ENCODE results near the gene RGP1. TPM values are rescaled to one million over a fixed set of nuclear protein-coding genes. Genes with fewer than 3 reads are reported as not detected.

RGP1 gene
- polyA plus RNA-seq, 3 donors: 2.3 to 9.0 (median 3.3) TPM

GRCh38 chr9:35731415-35732184 is 17.5 kb upstream of the RGP1 start:
- H4K20me1 ChIP-seq (ENCODE audit: insufficient read depth, low read length): peaks cover 57% of the 10 kb centered on the region
- H3K79me2 ChIP-seq (ENCODE audit: insufficient read depth, low read length): peaks cover 67% of the 10 kb centered on the region
- peak overlapping the region; percentile 80 for H3K9ac ChIP-seq (ENCODE audit: insufficient read depth, low read length, poor library complexity, severe bottlenecking)
- peak overlapping the region in 4 of 7 donors; percentile 79 to 89 (median 84) for H3K27ac Mint-ChIP-seq
- H3K27me3 Mint-ChIP-seq (ENCODE audit: low read depth in 3 of 3): peaks cover 0 to 3% (median 0%) of the 10 kb centered on the region in 3 donors
- peak overlapping the region; percentile 84 to 95 for H3K27ac ChIP-seq (ENCODE audit: low read depth in 1 of 2, low read length in 2 of 2)
- 1% methylated on average over 44 of the region's 47 CpGs for WGBS (ENCODE audit: insufficient coverage)
- peak overlapping the region in 1 of 2 donors; percentile 73 for H3K4me3 Mint-ChIP-seq
- peaks cover 20 to 34% of the 10 kb centered on the region in 2 donors for H3K36me3 Mint-ChIP-seq
- no peak for DNase-seq
- H3K4me2 ChIP-seq (replicated peaks; ENCODE audit: extremely low read depth, low read length, poor library complexity, severe bottlenecking): peak overlapping the region; percentile 87
- H3K9me3 Mint-ChIP-seq: no peaks in the 10 kb centered on the region
- TF ChIP-seq CTCF (IDR thresholded peaks at IDR 0.05): no peak
- H3K4me1 ChIP-seq (ENCODE audit: control insufficient read depth in 1 of 2, insufficient read depth in 2 of 2, low read length in 2 of 2): peaks cover 61 to 72% of the 10 kb centered on the region in 2 donors
- H3K4me3 ChIP-seq (replicated peaks in 1 of 3; ENCODE audit: low read depth in 2 of 3, low read length in 3 of 3): peak overlapping the region; percentile 84 to 95 (median 85)
- H2AFZ ChIP-seq (ENCODE audit: insufficient read depth, low read depth, low read length, poor library complexity, severe bottlenecking): peak overlapping the region; percentile 33
- intact Hi-C loops (cut with micrococcal nuclease): loop anchor here (2.0 to 10.0 kb wide), 5 partner anchors 17 to 619 kb away; partner anchors contain the start of genes GBA2 (in 2 of the 2), RGP1 (in 2 of the 2), CCDC107 (in 1 of the 2) and FAM221B (in 1 of the 2)
- H3K4me1 Mint-ChIP-seq: peaks cover 21% of the 10 kb centered on the region
- H3K36me3 ChIP-seq (replicated peaks in 1 of 2; ENCODE audit: control insufficient read depth in 1 of 2, insufficient read depth in 2 of 2, low read length in 2 of 2): peaks cover 13 to 41% of the 10 kb centered on the region in 2 donors
- H3K9me3 ChIP-seq (replicated peaks in 1 of 2; ENCODE audit: control insufficient read depth in 1 of 2, insufficient read depth in 1 of 2, low read length in 2 of 2): no peaks in the 10 kb centered on the region
- H3K27me3 ChIP-seq (ENCODE audit: control insufficient read depth in 2 of 2, insufficient read depth in 2 of 2, low read length in 2 of 2): no peaks in the 10 kb centered on the region

GRCh38 chr9:35732185-35732799 is 16.8 kb upstream of the RGP1 start, which contains the start of the genes CREB3 and TLN1:
Gene CREB3 (plus strand): TSS chr9:35732666. CDS start chr9:35732773, 107 bp downstream.
Gene TLN1 (minus strand): TSS chr9:35732195. CDS start chr9:35725694, 6,501 bp downstream.
- Histone ChIP-seq H3K4me3 (replicated peaks in 1 of 3; ENCODE audit: low read depth in 2 of 3, low read length in 3 of 3) (peak within 1 kb of the TSS; percentile 84 to 95 (median 85)), H3K4me1 (ENCODE audit: control insufficient read depth in 1 of 2, insufficient read depth in 2 of 2, low read length in 2 of 2) (peaks cover 57 to 65% of the 10 kb centered on the region in 2 donors), H3K36me3 (replicated peaks in 1 of 2; ENCODE audit: control insufficient read depth in 1 of 2, insufficient read depth in 2 of 2, low read length in 2 of 2) (peaks cover 19 to 41% of the 10 kb centered on the region in 2 donors), H3K27me3 (ENCODE audit: control insufficient read depth in 2 of 2, insufficient read depth in 2 of 2, low read length in 2 of 2) (no peaks in the 10 kb centered on the region), H3K4me2 (replicated peaks; ENCODE audit: extremely low read depth, low read length, poor library complexity, severe bottlenecking) (peak within 1 kb of the TSS; percentile 95), H3K9ac (ENCODE audit: insufficient read depth, low read length, poor library complexity, severe bottlenecking) (peak within 1 kb of the TSS; percentile 80), H3K9me3 (replicated peaks in 1 of 2; ENCODE audit: control insufficient read depth in 1 of 2, insufficient read depth in 1 of 2, low read length in 2 of 2) (no peaks in the 10 kb centered on the region), H4K20me1 (ENCODE audit: insufficient read depth, low read length) (peaks cover 57% of the 10 kb centered on the region), H3K79me2 (ENCODE audit: insufficient read depth, low read length) (peaks cover 60% of the 10 kb centered on the region), H3K27ac (ENCODE audit: low read depth in 1 of 2, low read length in 2 of 2) (peak within 1 kb of the TSS; percentile 89 to 95), H2AFZ (ENCODE audit: insufficient read depth, low read depth, low read length, poor library complexity, severe bottlenecking) (peak within 1 kb of the TSS; percentile 89)
- TF ChIP-seq CTCF (IDR thresholded peaks at IDR 0.05): no peak
- peaks cover 0 to under 1% (median 0%) of the 10 kb centered on the region in 7 donors for H3K9me3 Mint-ChIP-seq
- peaks cover 18 to 35% of the 10 kb centered on the region in 2 donors for H3K36me3 Mint-ChIP-seq
- peak within 1 kb of the TSS in 1 of 2 donors; percentile 92 for H3K4me3 Mint-ChIP-seq
- H3K27me3 Mint-ChIP-seq (ENCODE audit: low read depth in 3 of 3): peaks cover 0 to 6% (median 0%) of the 10 kb centered on the region in 3 donors
- peaks cover 21% of the 10 kb centered on the region for H3K4me1 Mint-ChIP-seq
- peak; percentile 98 to 99 (median 98) for DNase-seq
- WGBS (ENCODE audit: insufficient coverage): under 1% methylated on average over 45 of the region's 49 CpGs
- H3K27ac Mint-ChIP-seq: peak within 1 kb of the TSS in 6 of 7 donors; percentile 94 to 99 (median 96)
- intact Hi-C loops (cut with micrococcal nuclease): loop anchor here (2.0 to 10.0 kb wide), 5 partner anchors 17 to 620 kb away; partner anchors contain the start of genes GBA2 (in 2 of the 2), RGP1 (in 2 of the 2), CCDC107 (in 1 of the 2) and FAM221B (in 1 of the 2)

Measured in CD14-positive monocyte (primary cell).